AG09309 (cell line): Measurements from ENCODE around the gene HAVCR1.
"Not testable (repeated sequence)": the region's sequence is repeated elsewhere in the genome, so short reads cannot be mapped to it uniquely, and the experiment has no call there.

Experiments
- DNase-seq: peaks from one replicate; pipeline ENCODE4 v3.0.0-alpha.2; 2010; ENCODE audit warnings: low read depth
- H3K4me3 ChIP-seq: 2 replicates; pipeline ENCODE4 v1.5.1; 2011; ENCODE audit warnings: mild to moderate bottlenecking, low read depth, low read length, moderate library complexity; ENCODE audit not compliant: control insufficient read depth
- TF ChIP-seq, protein P1 (sequence below): IDR thresholded peaks from 2 replicates; pipeline ENCODE4 v1.5.1; 2011; ENCODE audit warnings: mild to moderate bottlenecking, low read depth, low read length, inconsistent platforms; ENCODE audit not compliant: insufficient read depth, control insufficient read depth; ENCODE audit errors: missing control alignments

The HAVCR1 gene

GRCh38 chr5:157067005-157067404, 8.1 kb upstream of the HAVCR1 start:
- H3K4me3 ChIP-seq: no peak overlapping the region
- no peak for DNase-seq
- TF ChIP-seq, protein P1, sequence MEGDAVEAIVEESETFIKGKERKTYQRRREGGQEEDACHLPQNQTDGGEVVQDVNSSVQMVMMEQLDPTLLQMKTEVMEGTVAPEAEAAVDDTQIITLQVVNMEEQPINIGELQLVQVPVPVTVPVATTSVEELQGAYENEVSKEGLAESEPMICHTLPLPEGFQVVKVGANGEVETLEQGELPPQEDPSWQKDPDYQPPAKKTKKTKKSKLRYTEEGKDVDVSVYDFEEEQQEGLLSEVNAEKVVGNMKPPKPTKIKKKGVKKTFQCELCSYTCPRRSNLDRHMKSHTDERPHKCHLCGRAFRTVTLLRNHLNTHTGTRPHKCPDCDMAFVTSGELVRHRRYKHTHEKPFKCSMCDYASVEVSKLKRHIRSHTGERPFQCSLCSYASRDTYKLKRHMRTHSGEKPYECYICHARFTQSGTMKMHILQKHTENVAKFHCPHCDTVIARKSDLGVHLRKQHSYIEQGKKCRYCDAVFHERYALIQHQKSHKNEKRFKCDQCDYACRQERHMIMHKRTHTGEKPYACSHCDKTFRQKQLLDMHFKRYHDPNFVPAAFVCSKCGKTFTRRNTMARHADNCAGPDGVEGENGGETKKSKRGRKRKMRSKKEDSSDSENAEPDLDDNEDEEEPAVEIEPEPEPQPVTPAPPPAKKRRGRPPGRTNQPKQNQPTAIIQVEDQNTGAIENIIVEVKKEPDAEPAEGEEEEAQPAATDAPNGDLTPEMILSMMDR: no peak

DNA sequence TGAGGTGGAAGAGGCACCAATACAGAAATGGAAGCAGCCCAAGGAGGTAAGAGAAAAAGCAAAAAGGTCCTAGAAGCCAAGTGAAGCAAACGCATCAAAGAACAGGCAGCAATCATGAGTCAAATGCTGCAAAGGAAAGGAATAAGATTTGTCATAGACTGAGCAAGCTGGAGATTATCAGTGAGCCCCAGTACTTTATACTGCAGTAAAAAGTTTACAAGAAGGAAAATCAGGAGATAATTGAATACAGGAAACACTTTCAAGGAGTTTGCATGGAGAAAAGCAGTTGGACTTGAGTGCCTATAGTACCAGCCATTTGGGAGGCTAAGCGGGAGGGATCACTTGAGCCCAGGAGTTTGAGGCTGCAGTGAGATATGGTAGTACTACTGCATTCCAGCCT, 7.2 kb upstream of the HAVCR1 start:
- no peak for DNase-seq
- TF ChIP-seq, protein P1: no peak
- H3K4me3 ChIP-seq: no peak overlapping the region

GRCh38 chr5:157063776-157064430, 5.0 kb upstream of the HAVCR1 start:
- TF ChIP-seq, protein P1: no peak
- DNase-seq: no peak
- H3K4me3 ChIP-seq: no peak overlapping the region

DNA sequence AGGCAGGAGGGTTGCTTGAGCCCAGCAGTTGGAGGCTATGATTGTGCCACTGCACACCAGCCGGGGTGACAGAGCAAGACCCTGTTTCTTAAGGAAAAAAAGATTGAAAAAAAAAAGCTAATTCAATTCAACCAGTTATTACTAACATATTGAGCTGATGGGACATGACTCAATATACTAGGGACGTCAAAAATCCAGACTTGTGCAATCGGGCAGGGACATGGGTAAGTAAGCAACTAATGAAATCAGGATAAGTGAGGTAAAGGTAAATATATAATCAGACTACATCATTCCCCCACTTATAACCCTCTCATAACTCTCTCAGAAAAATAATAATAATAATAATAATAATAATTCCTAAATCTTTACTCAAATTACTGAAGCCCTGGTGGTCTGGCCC, 975 bp upstream of the HAVCR1 start:
- no peak overlapping the region for H3K4me3 ChIP-seq
- TF ChIP-seq, protein P1: no peak
- DNase-seq: peak; percentile 7

DNA sequence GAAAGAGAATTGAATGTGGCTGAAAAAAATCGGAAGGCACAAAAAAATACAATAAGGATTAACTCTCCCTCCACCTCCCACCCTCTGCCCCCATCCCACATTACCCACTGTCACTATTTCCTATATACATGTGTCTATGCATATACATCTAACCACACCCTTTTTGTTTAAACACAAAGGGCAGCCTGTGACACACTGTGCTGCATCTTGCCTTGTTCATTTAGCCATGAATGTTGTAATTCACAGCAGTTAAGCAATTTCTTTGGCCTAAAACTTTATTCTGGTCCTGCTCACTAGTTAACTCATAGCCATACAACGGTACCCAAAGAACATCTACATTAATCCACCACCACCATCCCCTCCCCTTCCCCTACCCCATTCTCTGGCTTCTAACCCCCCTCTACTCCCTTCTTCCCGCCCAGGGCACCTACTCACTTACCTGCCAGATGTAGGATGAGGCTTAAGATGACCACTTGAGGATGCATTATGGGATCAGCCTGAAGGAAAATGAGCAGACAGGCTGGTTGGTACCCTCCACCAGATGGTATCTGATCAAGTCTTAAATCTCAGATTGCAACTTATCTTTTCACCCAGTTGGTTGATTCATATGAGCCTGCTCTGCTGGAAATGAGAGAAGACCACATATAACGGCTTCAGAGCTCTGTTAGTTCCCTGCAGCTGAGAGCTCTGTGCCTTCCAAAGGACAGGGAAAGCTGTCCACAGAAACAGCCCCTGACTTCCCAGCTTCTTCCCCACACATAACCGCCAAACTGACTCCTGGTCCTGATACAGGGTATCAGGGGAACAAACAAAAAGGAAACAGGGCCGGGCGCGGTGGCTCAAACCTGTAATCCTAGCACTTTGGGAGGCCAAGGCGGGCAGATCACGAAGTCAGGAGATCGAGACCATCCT, 1.2 kb downstream of the HAVCR1 start:
- H3K4me3 ChIP-seq: no peak overlapping the region
- TF ChIP-seq, protein P1: no peak
- DNase-seq: no peak

DNA sequence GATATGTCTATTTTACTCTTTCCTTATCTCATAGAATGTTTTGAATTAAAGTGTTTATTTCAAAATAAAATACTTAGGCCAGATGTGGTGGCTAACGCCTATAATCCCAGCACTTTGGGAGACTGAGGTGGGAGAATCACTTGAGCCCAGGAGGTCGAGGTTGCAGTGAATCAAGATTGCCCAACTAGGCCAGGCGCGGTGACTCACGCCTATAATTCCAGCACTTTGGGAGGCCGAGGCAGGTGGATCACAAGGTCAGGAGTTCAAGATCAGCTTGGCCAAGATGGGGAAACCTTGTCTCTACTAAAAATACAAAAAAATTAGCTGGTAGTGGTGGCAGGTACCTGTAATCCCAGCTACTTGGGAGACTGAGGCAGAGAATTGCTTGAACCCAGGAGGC, 2.1 kb downstream of the HAVCR1 start:
- H3K4me3 ChIP-seq, DNase-seq: not testable (repeated sequence)

DNA sequence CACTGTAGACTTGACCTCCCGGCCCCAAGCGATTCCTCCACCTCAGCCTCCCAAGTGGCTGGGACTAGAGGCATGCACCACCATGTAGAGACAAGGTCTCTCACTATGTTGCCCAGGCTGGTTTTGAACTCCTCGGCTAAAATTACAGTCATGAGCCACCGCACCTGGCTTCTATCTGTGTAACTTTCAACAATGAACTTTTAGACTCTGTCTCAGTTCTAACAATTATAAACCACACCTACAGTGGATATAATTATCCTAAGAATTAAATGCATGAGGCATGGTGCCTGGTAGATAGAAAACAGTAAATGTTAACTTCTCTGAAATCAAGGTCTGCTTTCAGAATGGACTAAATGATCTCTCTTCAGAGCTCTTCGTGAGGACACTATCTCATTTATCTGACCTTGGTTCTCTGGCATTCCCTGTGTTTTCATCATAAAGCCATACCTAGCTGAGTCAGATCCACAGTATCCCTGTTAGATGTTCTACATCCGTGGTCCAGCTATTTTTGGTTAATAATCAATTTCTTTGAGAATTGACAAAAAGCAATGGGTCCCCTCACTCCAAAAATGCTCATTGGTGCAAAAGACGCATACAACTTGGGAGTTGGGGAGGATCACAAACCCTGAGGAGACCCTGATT, 7.2 kb downstream of the HAVCR1 start:
- TF ChIP-seq, protein P1: no peak
- H3K4me3 ChIP-seq: no peak overlapping the region
- no peak for DNase-seq
